Colonic mucosa (tissue), 4 donors: Measurements from ENCODE around the gene RCVRN. TPM values are rescaled to one million over a fixed set of nuclear protein-coding genes. Genes with fewer than 3 reads are reported as not detected.

ENCODE experiments used
- DNase-seq: peaks from one replicate; pipeline ENCODE4 v3.0.0-alpha.2; 2020
- H3K27ac ChIP-seq: fragments of 200-600 bp; one replicate; pipeline ENCODE4 v1.8.0; 2021
- H3K27me3 ChIP-seq: fragments of 200-600 bp; one replicate; pipeline ENCODE4 v1.8.0; 2021
- H3K36me3 ChIP-seq: fragments of 200-600 bp; one replicate; pipeline ENCODE4 v1.8.0; 2021
- H3K4me1 ChIP-seq: fragments of 200-600 bp; one replicate; pipeline ENCODE4 v1.8.0; 2021; ENCODE audit warnings: mild to moderate bottlenecking
- H3K4me3 ChIP-seq: fragments of 200-600 bp; one replicate; pipeline ENCODE4 v1.8.0; 2021
- H3K9ac ChIP-seq, 2 donors: one replicate each; pipeline ENCODE4 v1.7.0; 2013; ENCODE audit warnings: control low read depth in 2 of 2, low read depth in 2 of 2, low read length in 2 of 2
- H3K9me3 ChIP-seq: fragments of 200-600 bp; one replicate; pipeline ENCODE4 v1.8.0; 2021
- CTCF ChIP-seq: fragments of 200-600 bp; IDR thresholded peaks from one replicate; pipeline ENCODE4 v1.8.0; 2022; ENCODE audit warnings: antibody characterized with exemption, mild to moderate bottlenecking
- intact Hi-C: fragments of 100-400 bp; cut with DNase I; formaldehyde crosslinking; loops from one replicate; pipeline ENCODE4 v1.14.1; 2022
- total RNA-seq, 2 donors: library from RNA; stranded (reverse); fragmentation: NEBNext Ultra II Directional in 1 of 2; extraction: Animal tissue kit (Norgen Biotek cat#: 25700) in 1 of 2; gene quantifications; one replicate each; pipeline ENCODE4 v1.2.1, GENCODE V29; 2021
- donor health status: healthy.
- donor health status: DM: no; HTN: no; CAD: no.
- donor health status: DM: no; HTN: no; CAD: no.

The RCVRN gene
- total RNA-seq, 2 donors from 2014 or later: not detected

DNA sequence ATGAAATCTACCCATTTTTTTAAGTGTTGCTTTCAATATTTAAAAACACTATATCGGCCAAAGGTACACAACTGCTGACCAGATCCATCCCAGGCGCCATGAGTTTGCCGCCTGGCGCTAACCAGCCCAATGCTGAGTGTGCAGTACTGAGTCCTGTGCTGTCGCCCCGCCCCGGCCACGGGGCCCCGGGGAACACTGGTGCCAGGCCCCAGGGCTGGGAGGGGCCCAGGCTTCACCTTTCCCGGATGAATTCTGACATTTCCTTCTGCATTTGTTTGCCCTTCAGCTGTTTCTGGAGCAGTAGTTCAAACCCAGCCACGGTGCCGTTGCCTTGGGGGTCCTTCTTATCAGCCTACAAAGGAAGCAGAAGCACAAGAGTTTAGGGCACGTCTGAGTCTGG, 37.8 kb upstream of the RCVRN start:
- H3K27ac ChIP-seq: no peak overlapping the region
- no peaks in the 10 kb centered on the region for H3K9me3 ChIP-seq
- no peak for DNase-seq
- no peak overlapping the region for H3K9ac ChIP-seq
- TF ChIP-seq CTCF: no peak
- H3K36me3 ChIP-seq: no peaks in the 10 kb centered on the region
- intact Hi-C loops: no loop called here
- H3K27me3 ChIP-seq: no peaks in the 10 kb centered on the region
- H3K4me3 ChIP-seq: no peak overlapping the region
- no peaks in the 10 kb centered on the region for H3K4me1 ChIP-seq

GRCh38 chr17:9941305-9941704, 36.2 kb upstream of the RCVRN start:
- Histone ChIP-seq H3K27ac (no peak overlapping the region), H3K36me3 (no peaks in the 10 kb centered on the region), H3K4me1 (no peaks in the 10 kb centered on the region), H3K4me3 (no peak overlapping the region), H3K9ac (no peak overlapping the region), H3K9me3 (no peaks in the 10 kb centered on the region), H3K27me3 (no peaks in the 10 kb centered on the region)
- intact Hi-C loops: no loop called here
- TF ChIP-seq CTCF: no peak
- DNase-seq: no peak

DNA sequence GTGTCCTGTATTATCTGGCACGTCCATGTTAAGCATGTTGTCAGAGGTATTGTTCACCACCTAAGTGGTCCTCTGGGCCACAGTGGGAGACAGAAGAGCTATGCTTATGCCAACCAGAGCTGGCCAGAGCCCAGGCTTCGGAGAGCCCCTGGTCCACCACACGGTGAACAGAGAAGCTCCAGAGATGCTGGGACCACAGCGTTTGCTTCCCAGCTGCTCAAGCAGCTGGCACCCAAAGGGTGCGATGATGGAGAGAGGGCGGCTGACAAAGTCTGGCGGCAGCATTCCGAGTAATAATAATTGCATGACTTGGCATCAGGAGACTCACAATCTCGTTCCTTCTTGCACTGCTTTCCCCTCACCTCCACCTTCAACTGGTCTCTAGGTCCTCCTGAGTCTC, 35.8 kb upstream of the RCVRN start:
- DNase-seq: no peak
- Histone ChIP-seq H3K4me1 (no peaks in the 10 kb centered on the region), H3K27me3 (no peaks in the 10 kb centered on the region), H3K36me3 (no peaks in the 10 kb centered on the region), H3K27ac (no peak overlapping the region), H3K9me3 (no peaks in the 10 kb centered on the region), H3K9ac (no peak overlapping the region), H3K4me3 (no peak overlapping the region)
- TF ChIP-seq CTCF: no peak
- intact Hi-C loops: no loop called here

GRCh38 chr17:9938764-9939163, 33.7 kb upstream of the RCVRN start:
- no peak for DNase-seq
- H3K36me3 ChIP-seq: no peaks in the 10 kb centered on the region
- intact Hi-C loops: no loop called here
- H3K4me1 ChIP-seq: no peaks in the 10 kb centered on the region
- no peaks in the 10 kb centered on the region for H3K9me3 ChIP-seq
- no peak overlapping the region for H3K27ac ChIP-seq
- no peak overlapping the region for H3K9ac ChIP-seq
- no peak overlapping the region for H3K4me3 ChIP-seq
- no peaks in the 10 kb centered on the region for H3K27me3 ChIP-seq
- no peak for TF ChIP-seq CTCF

DNA sequence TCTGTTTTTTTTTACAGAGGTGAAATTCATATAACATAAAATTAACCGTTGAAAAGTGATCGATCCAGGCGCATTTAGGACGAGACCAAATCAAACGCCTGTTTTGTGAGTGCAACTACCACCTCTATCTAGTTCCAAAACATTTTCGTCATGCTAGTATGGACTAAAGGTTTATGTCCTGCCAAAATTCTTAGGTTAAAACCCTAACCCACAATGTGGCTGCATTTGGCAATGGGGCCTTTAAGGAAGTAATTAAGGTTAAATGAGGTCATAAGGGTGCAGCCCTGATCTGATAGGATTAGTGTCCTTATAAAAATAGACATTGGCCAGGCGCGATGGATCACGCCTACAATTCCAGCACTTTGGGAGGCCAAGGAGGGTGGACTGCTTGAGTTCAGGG, 32.8 kb upstream of the RCVRN start:
- no peak overlapping the region for H3K4me3 ChIP-seq
- no peaks in the 10 kb centered on the region for H3K4me1 ChIP-seq
- H3K36me3 ChIP-seq: no peaks in the 10 kb centered on the region
- DNase-seq: no peak
- intact Hi-C loops: no loop called here
- H3K9ac ChIP-seq: no peak overlapping the region
- no peaks in the 10 kb centered on the region for H3K27me3 ChIP-seq
- no peak overlapping the region for H3K27ac ChIP-seq
- TF ChIP-seq CTCF: no peak
- H3K9me3 ChIP-seq: no peaks in the 10 kb centered on the region

DNA sequence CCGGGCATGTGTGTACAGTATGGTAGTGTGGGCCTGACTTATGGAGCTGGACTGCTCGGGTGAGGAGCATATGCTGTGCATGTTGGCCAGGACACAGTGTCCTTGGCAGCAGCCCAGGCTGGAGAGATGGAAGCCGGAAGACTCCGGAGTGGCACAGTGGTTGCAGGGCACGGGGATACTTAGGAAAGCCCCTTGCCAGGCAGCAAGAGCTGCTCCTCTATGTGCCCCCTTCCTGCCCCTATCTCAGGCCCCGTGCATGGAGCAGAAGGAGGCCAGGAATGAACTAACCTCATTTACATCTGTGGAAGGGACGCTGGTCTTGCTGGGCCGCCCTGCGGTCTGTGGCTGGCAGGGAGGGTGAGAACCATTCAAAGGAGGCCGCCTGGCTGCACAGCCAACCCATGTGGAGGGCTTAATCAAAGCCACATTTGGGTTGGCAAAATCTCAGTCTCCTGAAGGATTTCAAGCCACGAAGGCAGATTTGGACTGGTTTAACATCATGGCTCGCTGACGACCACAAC, 32.2 kb upstream of the RCVRN start:
- no peak overlapping the region for H3K4me3 ChIP-seq
- H3K9ac ChIP-seq: no peak overlapping the region
- intact Hi-C loops: no loop called here
- DNase-seq: peak; percentile 29
- TF ChIP-seq CTCF: no peak
- no peaks in the 10 kb centered on the region for H3K27me3 ChIP-seq
- no peaks in the 10 kb centered on the region for H3K9me3 ChIP-seq
- H3K4me1 ChIP-seq: no peaks in the 10 kb centered on the region
- H3K36me3 ChIP-seq: no peaks in the 10 kb centered on the region
- no peak overlapping the region for H3K27ac ChIP-seq
